Measurements from ENCODE around the gene RNGTT.

Gene RNGTT

DNA sequence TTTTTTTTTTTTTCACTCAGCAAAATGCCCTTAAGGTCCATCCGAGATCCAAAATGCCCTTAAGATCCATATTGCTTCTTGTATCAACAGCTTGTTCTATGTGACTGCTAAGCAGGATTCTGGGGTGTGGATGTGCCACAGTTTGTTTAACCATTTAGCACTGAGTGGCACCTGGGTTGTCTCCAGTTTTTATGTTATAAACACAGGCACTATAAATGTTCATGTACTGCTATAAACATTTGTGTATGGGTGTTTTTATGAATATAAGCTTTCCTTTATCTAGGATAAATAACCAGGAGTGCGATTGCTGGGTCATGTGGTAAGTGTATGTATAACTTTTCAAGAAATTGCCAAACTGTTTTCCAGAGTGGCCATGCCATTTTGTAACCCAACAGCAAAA, 386.0 kb downstream of the RNGTT start:
- no peak for FAIRE-seq

DNA sequence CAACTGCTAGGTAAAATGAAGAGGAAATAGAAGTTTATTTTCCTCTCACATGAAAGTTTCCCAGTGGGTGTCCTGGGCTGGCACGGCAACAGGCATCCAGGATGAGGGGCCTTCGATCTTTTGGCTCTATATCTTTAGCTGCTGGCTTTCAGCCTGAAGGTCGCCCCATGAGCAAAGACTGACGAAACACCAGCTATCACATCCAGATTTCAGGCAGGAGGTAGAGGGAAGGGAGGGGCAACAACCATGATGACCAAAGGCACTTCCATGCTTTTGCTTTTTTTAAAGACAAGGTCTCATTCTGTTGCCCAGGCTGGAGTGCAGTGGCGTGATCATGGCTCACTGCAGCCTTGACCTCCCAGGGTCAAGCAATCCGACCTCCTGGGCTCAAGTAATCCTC, 387.9 kb downstream of the RNGTT start:
- FAIRE-seq, result no peak

DNA sequence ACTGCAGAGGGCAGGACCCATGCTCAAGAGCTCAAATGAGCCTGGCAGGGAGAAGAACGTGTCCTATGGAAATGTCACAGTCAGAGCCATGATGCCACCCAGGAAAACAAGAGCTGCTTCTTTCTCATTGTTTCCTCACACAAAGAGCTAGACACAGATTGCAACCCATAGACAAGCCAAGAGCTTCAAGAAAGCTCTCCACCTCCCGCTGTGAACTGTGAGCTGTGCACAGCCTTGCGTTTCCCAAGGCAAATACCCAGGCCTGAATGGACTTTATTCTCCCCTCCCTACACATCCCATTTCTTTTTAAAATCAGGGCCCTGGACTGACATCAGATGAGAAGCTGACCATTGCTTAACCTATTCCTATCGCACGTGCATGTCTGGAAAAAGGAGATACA, 388.8 kb downstream of the RNGTT start:
- no peak for FAIRE-seq

DNA sequence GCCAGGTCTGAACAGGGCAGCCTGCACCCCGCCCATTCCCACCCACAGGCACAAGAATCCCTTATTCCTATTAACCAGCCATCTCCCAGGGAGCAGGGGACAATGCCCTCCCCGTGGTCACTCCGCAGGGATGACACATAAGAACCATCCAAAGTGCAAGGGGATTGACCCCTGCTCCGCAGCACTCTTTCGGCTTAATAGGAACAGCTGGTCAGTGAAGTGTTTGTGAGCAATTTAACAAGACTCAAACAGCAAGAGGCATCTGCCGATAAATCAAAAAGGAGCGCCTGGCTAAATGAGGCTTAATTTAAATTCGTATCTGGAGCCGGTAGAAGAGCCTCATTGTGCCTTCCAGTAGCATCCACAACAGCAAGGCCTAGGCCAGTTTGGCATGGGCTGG, 389.4 kb downstream of the RNGTT start:
- FAIRE-seq, result no peak

DNA sequence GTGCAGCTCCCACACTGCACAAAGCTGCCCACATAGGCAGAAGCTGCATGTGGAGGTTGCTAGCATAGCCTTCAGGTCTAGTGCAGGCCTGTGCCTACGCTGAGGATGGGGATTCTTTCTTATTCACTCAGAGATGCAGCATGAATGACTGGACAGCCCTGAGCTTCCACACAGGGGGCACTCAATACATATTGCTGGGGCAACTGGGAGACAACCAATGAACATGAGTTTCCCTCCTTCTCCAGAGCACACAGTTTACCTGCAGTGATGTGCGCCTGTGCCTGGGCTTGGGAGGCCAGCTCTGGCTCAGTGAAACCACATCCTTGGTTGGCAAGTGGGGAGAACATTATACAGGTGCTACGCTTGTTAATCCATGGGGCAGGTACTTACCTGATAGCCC, 389.9 kb downstream of the RNGTT start:
- FAIRE-seq, result no peak

DNA sequence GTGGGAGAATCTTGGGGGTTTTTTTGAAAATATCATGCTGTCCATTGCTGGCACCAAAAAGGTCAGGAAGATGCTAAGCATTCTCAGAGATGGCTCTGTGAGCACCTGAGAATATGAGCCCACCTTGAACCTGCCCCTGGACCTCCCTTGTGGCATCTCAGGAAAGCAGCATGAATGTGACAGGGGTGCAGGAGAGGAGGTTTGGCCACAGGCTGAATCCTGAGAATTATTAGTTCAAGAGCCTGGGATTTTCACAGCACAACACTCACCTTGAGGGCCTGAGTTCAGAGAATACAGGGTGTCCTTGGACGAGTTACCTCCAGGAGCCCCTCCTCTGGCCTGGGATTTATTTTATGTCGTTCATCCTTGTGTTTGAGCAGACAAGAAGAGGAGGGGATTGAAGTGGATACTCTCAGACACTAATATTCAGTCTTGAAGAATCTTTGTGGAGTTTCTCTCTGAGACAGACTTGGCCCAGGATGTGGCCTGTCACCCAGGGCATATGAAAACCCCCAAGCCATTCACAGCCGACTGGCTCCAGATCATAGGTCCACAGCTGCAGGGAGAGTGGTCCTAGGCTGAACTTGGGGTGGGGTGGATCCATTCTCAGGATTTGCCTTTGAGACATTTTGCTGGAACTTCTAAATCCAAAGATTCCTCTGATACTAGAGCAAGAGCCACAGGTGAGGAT, 390.8 kb downstream of the RNGTT start:
- FAIRE-seq, result no peak

DNA sequence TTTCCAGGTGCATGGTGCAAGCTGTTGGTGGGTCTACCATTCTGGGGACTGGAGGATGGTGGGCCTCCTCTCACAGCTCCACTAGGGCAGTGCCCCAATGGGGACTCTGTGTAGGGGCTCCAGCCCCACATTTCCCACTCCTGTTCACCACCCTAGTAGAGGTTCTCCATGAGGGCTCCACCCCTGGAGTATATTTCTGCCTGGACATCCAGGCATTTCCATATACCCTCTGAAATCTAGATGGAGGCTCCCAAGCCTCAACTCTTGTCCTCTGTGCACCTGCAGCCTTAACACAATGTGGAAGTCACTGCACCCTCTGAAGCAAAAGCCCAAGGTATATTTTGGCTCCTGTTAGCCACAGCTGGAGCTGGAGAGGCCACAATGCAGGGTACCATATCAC, 393.5 kb downstream of the RNGTT start:
- no peak for FAIRE-seq

DNA sequence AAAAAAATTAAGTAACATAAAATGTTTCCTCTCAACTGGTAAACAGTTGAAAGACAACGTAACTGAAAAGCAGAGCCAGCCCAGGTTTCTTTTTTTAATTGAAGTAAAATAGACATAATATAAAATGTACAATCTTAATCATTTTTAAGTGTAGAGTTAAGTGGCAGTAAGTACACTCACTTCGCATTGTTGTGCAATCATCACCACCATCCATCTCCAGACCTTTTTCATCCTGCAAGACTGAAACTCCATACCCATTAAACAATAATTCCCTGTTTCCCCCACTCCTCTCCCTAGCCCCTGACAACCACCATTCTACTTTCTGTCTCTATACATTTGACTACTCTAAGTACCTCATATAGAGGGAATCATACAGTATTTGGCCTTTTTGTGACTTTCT, 395.7 kb downstream of the RNGTT start:
- no peak for FAIRE-seq

DNA sequence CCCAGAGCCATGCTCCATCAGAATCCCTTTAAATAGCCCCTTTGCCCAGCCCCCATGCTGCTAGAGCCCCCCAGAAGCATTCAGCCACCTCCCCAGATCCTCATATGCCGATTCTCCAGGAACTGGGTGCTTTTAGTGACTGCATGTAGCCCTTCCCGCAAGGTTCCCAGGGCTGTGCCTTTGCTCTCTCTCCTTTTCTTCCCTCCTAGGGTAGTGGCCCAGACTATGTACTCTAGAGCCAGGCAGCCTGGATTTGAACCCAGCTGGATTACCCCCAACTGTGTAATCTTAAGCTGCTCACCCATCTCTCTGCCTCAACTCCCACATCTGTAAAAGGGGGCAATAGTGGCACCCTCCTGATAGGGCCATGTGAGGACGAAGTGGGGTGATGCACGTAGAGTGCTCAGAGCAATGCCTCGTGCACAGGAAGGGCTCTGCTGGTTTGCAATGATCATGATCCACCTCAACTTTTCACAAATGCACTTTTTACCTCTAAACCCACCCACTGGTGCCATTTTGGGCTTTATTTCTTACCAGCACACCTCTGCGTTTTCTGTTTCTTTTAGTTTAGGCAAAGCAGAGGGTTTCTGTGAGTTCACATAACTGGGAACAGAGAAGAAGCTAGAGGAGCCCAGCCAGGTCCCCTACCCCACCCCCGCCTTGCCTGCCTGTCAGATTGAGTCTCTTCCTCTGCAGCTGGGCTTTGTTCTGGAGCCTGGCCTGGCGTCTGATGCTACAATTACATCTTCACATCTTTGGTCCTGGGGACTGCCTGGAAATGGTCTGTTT, 396.5 kb downstream of the RNGTT start:
- FAIRE-seq, result no peak

DNA sequence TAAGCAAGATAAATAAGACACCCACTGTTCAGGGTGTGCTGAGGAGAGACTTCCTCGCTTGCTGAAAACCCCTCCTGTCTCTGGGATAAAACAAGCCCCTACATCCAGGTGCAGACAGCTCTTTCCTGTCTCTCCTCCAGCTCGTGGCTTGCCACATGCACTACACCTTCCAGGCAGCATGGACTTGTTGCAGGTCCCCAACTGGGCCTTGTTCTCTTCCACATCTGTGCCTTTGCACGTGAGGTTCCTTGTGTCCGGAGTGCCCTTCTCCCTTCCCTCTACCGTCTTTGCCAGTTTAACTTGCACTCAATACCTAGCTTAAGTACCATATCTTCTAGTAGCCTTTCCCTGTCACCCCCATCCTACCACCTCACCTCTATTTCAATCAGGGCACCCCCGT, 397.6 kb downstream of the RNGTT start:
- FAIRE-seq, result no peak

DNA sequence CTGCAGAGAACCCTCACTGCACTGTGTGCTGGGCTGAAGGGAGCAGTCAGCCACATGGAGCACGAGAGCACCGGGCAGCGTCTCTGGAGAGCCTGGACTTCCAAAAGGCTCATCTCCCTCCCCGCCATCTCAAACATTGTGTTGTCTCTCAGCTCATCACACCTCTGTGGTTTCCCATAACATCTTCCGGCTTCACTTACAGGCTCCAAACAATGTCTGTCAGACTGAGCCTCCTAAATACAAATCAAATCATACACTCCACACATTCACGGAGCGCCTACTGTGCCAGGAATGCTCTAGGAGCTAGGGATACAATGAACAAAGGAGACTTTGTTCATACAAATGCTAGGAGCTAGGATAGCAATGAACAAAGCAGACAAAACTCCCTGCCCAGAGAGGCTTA, 398.0 kb downstream of the RNGTT start:
- no peak for FAIRE-seq

DNA sequence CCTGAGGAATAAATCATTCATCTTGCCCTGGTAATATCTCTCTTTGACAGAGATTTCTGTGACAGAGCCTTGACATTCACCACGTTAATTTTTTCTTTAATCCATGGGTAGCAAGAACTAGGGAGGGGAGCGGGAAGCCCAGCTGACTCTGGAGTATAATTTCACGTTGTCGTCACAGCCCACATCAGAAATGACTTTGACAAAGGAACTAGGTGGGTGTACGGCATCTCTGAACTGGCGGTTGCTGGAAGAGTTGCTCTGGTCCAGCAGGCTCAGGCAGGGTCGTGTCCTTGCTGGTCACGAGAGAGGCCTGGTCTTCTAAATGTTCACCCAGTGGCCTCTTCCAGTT, 400.2 kb downstream of the RNGTT start:
- no peak for FAIRE-seq

DNA sequence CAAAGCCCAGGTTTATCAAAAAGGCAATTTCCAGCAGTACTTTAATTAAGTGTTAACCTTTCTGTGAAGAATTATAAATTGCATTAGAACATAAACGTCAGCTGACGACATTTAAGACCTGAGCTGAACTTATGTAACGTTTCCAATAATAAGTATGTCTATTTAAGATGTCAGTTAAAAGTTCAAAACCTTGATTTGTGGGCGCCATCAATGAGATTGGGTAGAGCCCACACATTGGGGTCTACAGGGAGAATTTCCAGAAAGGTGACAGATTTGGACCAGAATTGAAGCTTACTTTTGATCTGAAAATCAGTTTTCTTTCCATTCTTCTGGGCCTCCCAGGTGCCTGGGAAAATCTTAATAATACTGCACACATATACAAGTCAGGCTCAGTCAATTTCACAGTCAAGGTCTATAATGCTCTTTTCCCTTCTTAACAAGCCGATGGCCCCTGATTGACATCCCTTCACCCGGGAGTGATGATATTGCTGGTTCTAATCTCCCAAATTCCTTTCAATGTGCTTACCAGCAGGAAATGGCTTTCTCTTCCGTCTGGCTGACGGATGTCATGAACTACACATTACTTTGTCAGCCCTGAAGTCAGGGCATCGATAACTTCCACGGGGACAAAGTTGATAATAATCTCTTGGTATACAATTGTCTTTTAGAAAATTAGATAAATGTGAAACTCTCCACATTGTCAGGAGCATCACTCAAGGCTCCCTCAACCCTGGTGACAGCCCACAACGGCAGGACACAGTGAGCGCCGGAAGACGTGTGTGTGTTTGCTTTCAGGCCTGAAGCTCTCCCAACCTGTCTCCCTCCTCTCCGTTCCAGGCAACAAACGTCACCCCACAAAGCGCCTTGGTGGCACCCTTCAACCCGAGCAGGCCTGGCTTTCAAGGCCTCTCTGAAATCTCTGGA, 400.8 kb downstream of the RNGTT start:
- no peak for FAIRE-seq

DNA sequence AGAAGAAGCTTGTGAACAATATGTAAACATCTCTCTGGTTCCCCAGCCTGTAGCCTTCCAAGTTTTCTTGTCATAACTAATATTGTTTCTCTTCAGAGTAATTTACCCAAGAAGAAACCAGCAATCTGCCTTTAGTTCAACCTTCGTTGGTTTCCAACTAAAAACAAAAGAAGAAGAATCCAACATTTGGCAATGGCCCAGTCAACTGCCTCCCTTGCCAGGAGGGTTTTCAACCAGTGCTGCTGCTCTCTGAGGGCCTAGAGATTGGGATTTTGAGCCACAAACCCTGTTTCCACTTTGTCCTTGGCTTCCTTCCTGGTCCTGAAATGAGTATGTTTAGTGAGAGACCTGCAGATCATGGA, 401.5 kb downstream of the RNGTT start:
- FAIRE-seq, result no peak

DNA sequence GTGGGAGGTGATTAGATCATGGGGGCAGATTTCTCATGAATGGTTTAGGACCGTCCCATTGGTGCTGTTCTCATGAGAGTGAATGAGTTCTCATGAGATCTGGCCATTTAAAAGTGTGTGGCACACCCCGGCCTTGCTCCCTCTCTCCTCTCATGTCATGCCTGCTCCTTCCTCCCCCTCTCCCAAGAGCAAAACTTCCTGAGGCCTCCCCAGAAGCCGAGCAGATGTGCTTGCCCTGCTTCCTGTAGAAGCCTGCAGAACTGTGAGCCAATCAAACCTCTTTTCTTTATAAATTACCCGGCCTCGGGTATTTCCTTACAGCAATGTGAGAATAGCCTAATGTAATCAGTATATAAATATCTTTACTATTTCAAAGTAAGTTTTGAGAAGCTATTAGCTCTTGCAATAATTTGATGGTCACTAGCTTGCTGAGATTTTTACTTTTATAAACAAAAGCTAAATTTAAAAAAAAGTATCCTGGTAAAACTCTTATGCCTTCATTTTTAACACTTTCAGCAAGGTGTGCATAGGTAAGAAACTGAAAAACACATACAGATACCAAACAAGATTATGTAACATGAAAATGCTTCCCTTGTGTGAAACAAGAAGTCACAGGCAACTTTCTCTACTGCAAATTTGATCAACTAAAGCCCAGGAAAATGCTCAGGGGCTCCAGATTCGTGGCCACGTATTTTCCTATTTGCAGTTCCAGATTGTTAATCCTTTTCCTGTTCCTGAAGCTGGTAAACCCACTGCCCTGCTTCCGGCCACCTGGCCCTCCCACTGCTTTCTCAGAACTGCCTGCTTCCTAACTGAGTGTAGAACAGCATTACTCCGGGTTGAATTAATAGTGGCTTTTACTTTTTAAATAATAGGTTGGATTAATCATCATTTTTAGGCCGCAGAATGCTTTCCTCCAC, 402.1 kb downstream of the RNGTT start:
- no peak for FAIRE-seq

Measured in G401.6 (cell line).